Neural cell (in vitro differentiated cells): ENCODE data around the gene GMPR2. TPM values are rescaled to one million over a fixed set of nuclear protein-coding genes. Genes with fewer than 3 reads are reported as not detected.

Experiments used
- polyA plus RNA-seq: library from polyadenylated mRNA; depleted of rRNA; stranded (reverse); fragments of >200 nt; gene quantifications from 2 replicates; pipeline ENCODE4 v1.2.3, GENCODE V29; 2014
- small RNA-seq, 3 experiments: library from RNA; depleted of rRNA; stranded (forward); fragments of <200 nt; gene quantifications; one replicate each; pipeline ENCODE3, GENCODE V24; 2012

The GMPR2 gene
- polyA plus RNA-seq, 1 donor from 2014 or later = 132 TPM

Small RNA genes lying within 50 kb of the gene (small RNA-seq; reads per million reads assigned to genes)
- 0 reads per million in 3 experiments for gene AL136295.4
- 0 reads per million in 3 experiments for gene CHMP4A
- 0 to 0.77 (median 0) reads per million in 3 experiments for gene MDP1

Other genes starting within 250 kb of the GMPR2 start
- 1.9 and 3.0 TPM in 2 replicates for gene DHRS4L2, start 244.0 kb upstream of the GMPR2 start, polyA plus RNA-seq
- 43.6 and 49.3 TPM in 2 replicates for gene CARMIL3, start 180.9 kb upstream of the GMPR2 start, polyA plus RNA-seq
- gene CPNE6, start 161.4 kb upstream of the GMPR2 start, polyA plus RNA-seq = 2.3 and 4.1 TPM in 2 replicates
- 0.20 and 1.2 TPM in 2 replicates for gene PCK2, start 138.6 kb upstream of the GMPR2 start, polyA plus RNA-seq
- gene DCAF11, start 118.2 kb upstream of the GMPR2 start, polyA plus RNA-seq = 74.5 and 106 TPM in 2 replicates
- 9.5 TPM in 2 replicates for gene NRL, start 118.0 kb upstream of the GMPR2 start, polyA plus RNA-seq
- 0.62 and 0.88 TPM in 2 replicates for gene FITM1, start 102.3 kb upstream of the GMPR2 start, polyA plus RNA-seq
- gene PSME1, start 96.7 kb upstream of the GMPR2 start, polyA plus RNA-seq = 39.5 and 55.8 TPM in 2 replicates
- 45.1 and 54.6 TPM in 2 replicates for gene EMC9, start 91.3 kb upstream of the GMPR2 start, polyA plus RNA-seq
- 69.1 and 73.3 TPM in 2 replicates for gene PSME2, start 86.3 kb upstream of the GMPR2 start, polyA plus RNA-seq
- 69.6 and 98.7 TPM in 2 replicates for gene RNF31, start 85.4 kb upstream of the GMPR2 start, polyA plus RNA-seq
- gene IRF9, start 71.7 kb upstream of the GMPR2 start, polyA plus RNA-seq = 5.9 and 19.6 TPM in 2 replicates
- gene REC8, start 60.8 kb upstream of the GMPR2 start, polyA plus RNA-seq = 18.5 and 22.8 TPM in 2 replicates
- gene IPO4, start 44.1 kb upstream of the GMPR2 start, polyA plus RNA-seq = 9.2 and 13.4 TPM in 2 replicates
- 25.1 and 34.2 TPM in 2 replicates for gene TM9SF1, start 37.5 kb upstream of the GMPR2 start, polyA plus RNA-seq
- gene TSSK4, start 27.2 kb upstream of the GMPR2 start, polyA plus RNA-seq = 0.17 TPM in 1 of 2 replicates, not detected in the other
- gene CHMP4A, start 19.4 kb upstream of the GMPR2 start, polyA plus RNA-seq = 55.3 and 67.6 TPM in 2 replicates
- gene MDP1, start 16.9 kb upstream of the GMPR2 start, polyA plus RNA-seq = 94.2 and 116 TPM in 2 replicates
- gene NEDD8, start 562 bp upstream of the GMPR2 start, polyA plus RNA-seq = 406 and 431 TPM in 2 replicates
- 103 and 120 TPM in 2 replicates for gene TINF2, start 9.7 kb downstream of the GMPR2 start, polyA plus RNA-seq
- 3.6 and 7.5 TPM in 2 replicates for gene TGM1, start 30.2 kb downstream of the GMPR2 start, polyA plus RNA-seq
- 28.8 and 33.2 TPM in 2 replicates for gene RABGGTA, start 38.7 kb downstream of the GMPR2 start, polyA plus RNA-seq
- gene DHRS1, start 66.9 kb downstream of the GMPR2 start, polyA plus RNA-seq = 5.5 and 6.9 TPM in 2 replicates
- gene NOP9, start 66.9 kb downstream of the GMPR2 start, polyA plus RNA-seq = 13.0 and 19.5 TPM in 2 replicates
- not detected in 2 replicates for gene CIDEB, start 75.0 kb downstream of the GMPR2 start, polyA plus RNA-seq
- 3.4 and 5.0 TPM in 2 replicates for gene LTB4R2, start 77.2 kb downstream of the GMPR2 start, polyA plus RNA-seq
- gene LTB4R, start 78.6 kb downstream of the GMPR2 start, polyA plus RNA-seq = 4.3 and 5.2 TPM in 2 replicates
- not detected in 2 replicates for gene ADCY4, start 102.1 kb downstream of the GMPR2 start, polyA plus RNA-seq
- gene RIPK3, start 107.1 kb downstream of the GMPR2 start, polyA plus RNA-seq = not detected in 2 replicates
- gene NFATC4, start 135.3 kb downstream of the GMPR2 start, polyA plus RNA-seq = 0.22 and 0.48 TPM in 2 replicates
- gene NYNRIN, start 166.1 kb downstream of the GMPR2 start, polyA plus RNA-seq = 5.7 and 9.1 TPM in 2 replicates
- gene CBLN3, start 196.7 kb downstream of the GMPR2 start, polyA plus RNA-seq = not detected in 2 replicates
- gene KHNYN, start 197.0 kb downstream of the GMPR2 start, polyA plus RNA-seq = 0.53 and 0.92 TPM in 2 replicates
- 142 and 173 TPM in 2 replicates for gene SDR39U1, start 209.8 kb downstream of the GMPR2 start, polyA plus RNA-seq